Measurements from ENCODE around the gene FOXE1. TPM values are rescaled to one million over a fixed set of nuclear protein-coding genes. Genes with fewer than 3 reads are reported as not detected.

Gene FOXE1
- total and polyA plus RNA-seq, 4 donors: not detected

DNA sequence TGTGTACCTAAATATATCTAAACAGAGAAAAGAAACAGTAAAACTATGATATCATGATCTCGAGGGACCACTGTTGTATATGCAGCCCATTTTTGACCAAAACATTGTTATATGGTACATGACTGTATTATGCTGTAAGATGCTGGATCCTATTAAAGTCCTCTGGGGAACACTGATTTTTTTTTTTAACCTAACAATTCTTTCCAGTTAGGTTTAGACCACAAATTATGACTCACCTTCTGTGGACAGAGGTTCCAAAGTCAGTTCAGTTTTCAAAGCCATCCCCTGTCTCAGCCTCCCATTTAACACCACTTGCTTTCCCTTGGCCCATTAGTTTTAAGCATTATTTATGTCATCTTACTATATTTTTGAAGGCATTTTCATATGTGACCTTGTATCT is 42.2 kb downstream of the FOXE1 start:
- Histone ChIP-seq H3K36me3 (ENCODE audit: control insufficient read depth in 4 of 4, insufficient read depth in 3 of 4, low read depth in 1 of 4, low read length in 3 of 4) (peaks cover 0 to 2% (median under 1%) of the 10 kb centered on the region in 4 donors), H3K9ac (ENCODE audit: low read depth in 1 of 2, low read length in 2 of 2) (no peak overlapping the region), H3K27me3 (ENCODE audit: control insufficient read depth in 4 of 4, insufficient read depth in 4 of 4, low read length in 3 of 4) (no peaks in the 10 kb centered on the region), H3K27ac (ENCODE audit: low read depth in 1 of 2, low read length in 2 of 2) (no peak overlapping the region), H3K4me3 (ENCODE audit: low read depth in 1 of 3, low read length in 3 of 3) (no peak overlapping the region), H3K4me1 (ENCODE audit: control insufficient read depth in 4 of 4, insufficient read depth in 4 of 4, low read length in 3 of 4) (peaks cover 0 to 2% (median 0%) of the 10 kb centered on the region in 4 donors), H3K9me3 (ENCODE audit: control insufficient read depth in 4 of 4, low read length in 3 of 4) (no peaks in the 10 kb centered on the region)
- DNase-seq (ENCODE audit: low spot score): no peak
- no peak for TF ChIP-seq YY1 (IDR thresholded peaks at IDR 0.05)
- no peak for TF ChIP-seq RXRA (IDR thresholded peaks at IDR 0.05)
- TF ChIP-seq, protein P1, sequence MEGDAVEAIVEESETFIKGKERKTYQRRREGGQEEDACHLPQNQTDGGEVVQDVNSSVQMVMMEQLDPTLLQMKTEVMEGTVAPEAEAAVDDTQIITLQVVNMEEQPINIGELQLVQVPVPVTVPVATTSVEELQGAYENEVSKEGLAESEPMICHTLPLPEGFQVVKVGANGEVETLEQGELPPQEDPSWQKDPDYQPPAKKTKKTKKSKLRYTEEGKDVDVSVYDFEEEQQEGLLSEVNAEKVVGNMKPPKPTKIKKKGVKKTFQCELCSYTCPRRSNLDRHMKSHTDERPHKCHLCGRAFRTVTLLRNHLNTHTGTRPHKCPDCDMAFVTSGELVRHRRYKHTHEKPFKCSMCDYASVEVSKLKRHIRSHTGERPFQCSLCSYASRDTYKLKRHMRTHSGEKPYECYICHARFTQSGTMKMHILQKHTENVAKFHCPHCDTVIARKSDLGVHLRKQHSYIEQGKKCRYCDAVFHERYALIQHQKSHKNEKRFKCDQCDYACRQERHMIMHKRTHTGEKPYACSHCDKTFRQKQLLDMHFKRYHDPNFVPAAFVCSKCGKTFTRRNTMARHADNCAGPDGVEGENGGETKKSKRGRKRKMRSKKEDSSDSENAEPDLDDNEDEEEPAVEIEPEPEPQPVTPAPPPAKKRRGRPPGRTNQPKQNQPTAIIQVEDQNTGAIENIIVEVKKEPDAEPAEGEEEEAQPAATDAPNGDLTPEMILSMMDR (IDR thresholded peaks at IDR 0.05; ENCODE audit: low read depth, low read length, missing input control): no peak
- no peak for TF ChIP-seq HNF4G (IDR thresholded peaks at IDR 0.05)
- TF ChIP-seq FOXA2 (IDR thresholded peaks at IDR 0.05): no peak
- no peak for TF ChIP-seq SP1 (IDR thresholded peaks at IDR 0.05)
- no peak for TF ChIP-seq MAX (IDR thresholded peaks at IDR 0.05)
- no peak for TF ChIP-seq RAD21 (IDR thresholded peaks at IDR 0.05)
- TF ChIP-seq NR2F2 (IDR thresholded peaks at IDR 0.05): no peak
- TF ChIP-seq GABPA (IDR thresholded peaks at IDR 0.05 in 1 of 2, conservative IDR thresholded peaks at IDR 0.05 in 1 of 2): no peak
- TF ChIP-seq TAF1 (conservative IDR thresholded peaks at IDR 0.05): no peak
- TF ChIP-seq HNF4A (conservative IDR thresholded peaks at IDR 0.05): no peak
- TF ChIP-seq, protein P2, sequence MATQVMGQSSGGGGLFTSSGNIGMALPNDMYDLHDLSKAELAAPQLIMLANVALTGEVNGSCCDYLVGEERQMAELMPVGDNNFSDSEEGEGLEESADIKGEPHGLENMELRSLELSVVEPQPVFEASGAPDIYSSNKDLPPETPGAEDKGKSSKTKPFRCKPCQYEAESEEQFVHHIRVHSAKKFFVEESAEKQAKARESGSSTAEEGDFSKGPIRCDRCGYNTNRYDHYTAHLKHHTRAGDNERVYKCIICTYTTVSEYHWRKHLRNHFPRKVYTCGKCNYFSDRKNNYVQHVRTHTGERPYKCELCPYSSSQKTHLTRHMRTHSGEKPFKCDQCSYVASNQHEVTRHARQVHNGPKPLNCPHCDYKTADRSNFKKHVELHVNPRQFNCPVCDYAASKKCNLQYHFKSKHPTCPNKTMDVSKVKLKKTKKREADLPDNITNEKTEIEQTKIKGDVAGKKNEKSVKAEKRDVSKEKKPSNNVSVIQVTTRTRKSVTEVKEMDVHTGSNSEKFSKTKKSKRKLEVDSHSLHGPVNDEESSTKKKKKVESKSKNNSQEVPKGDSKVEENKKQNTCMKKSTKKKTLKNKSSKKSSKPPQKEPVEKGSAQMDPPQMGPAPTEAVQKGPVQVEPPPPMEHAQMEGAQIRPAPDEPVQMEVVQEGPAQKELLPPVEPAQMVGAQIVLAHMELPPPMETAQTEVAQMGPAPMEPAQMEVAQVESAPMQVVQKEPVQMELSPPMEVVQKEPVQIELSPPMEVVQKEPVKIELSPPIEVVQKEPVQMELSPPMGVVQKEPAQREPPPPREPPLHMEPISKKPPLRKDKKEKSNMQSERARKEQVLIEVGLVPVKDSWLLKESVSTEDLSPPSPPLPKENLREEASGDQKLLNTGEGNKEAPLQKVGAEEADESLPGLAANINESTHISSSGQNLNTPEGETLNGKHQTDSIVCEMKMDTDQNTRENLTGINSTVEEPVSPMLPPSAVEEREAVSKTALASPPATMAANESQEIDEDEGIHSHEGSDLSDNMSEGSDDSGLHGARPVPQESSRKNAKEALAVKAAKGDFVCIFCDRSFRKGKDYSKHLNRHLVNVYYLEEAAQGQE (IDR thresholded peaks at IDR 0.05): no peak
- WGBS: 94% methylated on average over 1 of the region's 1 CpG

DNA sequence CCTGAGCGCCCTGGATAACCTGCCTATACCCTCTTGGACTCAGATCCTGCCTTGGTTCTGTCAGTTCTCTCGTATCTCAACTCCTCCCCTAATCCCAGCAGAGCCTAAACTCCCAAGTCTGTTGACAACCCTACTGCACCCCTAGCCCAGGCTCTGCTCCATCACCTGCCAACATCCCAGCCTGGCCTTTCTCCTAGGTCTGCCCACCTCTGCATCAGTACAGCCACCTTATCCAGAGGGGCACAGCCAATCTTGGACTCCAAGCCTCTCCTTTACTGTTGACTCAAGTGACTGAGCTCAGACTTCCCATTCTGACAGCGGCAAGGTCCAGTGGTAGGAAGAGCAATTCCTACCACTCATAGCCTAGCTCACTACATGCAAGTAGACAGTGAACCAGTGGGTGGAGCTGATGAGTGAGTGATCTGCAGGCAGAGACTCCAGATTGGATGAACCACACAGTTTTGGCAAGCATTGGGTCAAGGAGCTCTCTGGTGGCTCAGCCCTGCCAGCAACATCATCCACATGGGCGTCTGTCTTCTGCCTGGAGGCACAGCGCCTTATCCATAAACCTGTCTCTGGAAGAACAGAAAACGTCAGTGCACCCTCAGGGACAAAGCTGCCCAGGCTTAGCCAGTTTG is 42.8 kb downstream of the FOXE1 start:
- Histone ChIP-seq H3K27ac (ENCODE audit: low read depth in 1 of 2, low read length in 2 of 2) (no peak overlapping the region), H3K9ac (ENCODE audit: low read depth in 1 of 2, low read length in 2 of 2) (no peak overlapping the region), H3K4me3 (ENCODE audit: low read depth in 1 of 3, low read length in 3 of 3) (no peak overlapping the region), H3K9me3 (ENCODE audit: control insufficient read depth in 4 of 4, low read length in 3 of 4) (no peaks in the 10 kb centered on the region), H3K36me3 (ENCODE audit: control insufficient read depth in 4 of 4, insufficient read depth in 3 of 4, low read depth in 1 of 4, low read length in 3 of 4) (peaks cover 0 to 2% (median under 1%) of the 10 kb centered on the region in 4 donors), H3K4me1 (ENCODE audit: control insufficient read depth in 4 of 4, insufficient read depth in 4 of 4, low read length in 3 of 4) (peaks cover 0 to 5% (median 0%) of the 10 kb centered on the region in 4 donors), H3K27me3 (ENCODE audit: control insufficient read depth in 4 of 4, insufficient read depth in 4 of 4, low read length in 3 of 4) (no peaks in the 10 kb centered on the region)
- 92% methylated on average over 6 of the region's 6 CpGs for WGBS
- DNase-seq (ENCODE audit: low spot score): no peak
- TF ChIP-seq JUND (IDR thresholded peaks at IDR 0.05) (no peak), GABPA (IDR thresholded peaks at IDR 0.05 in 1 of 2, conservative IDR thresholded peaks at IDR 0.05 in 1 of 2) (no peak), ATF3 (IDR thresholded peaks at IDR 0.05) (no peak), YY1 (IDR thresholded peaks at IDR 0.05) (no peak), MAX (IDR thresholded peaks at IDR 0.05) (no peak), FOXA2 (IDR thresholded peaks at IDR 0.05) (no peak), RAD21 (IDR thresholded peaks at IDR 0.05) (no peak), HNF4A (conservative IDR thresholded peaks at IDR 0.05) (no peak), RXRA (IDR thresholded peaks at IDR 0.05) (no peak), NR2F2 (IDR thresholded peaks at IDR 0.05) (no peak), FOXA1 (IDR thresholded peaks at IDR 0.05) (no peak), SP1 (IDR thresholded peaks at IDR 0.05) (no peak)
- TF ChIP-seq, protein P1 (IDR thresholded peaks at IDR 0.05; ENCODE audit: low read depth, low read length, missing input control): no peak
- TF ChIP-seq, protein P2 (IDR thresholded peaks at IDR 0.05): no peak

All from liver (tissue), 9 donors.